ENCODE data around the gene PNPLA6. TPM values are rescaled to one million over a fixed set of nuclear protein-coding genes. Genes with fewer than 3 reads are reported as not detected.

Gene PNPLA6
- total and polyA plus RNA-seq, 9 of the 15 experiments (the other 6 are each of a cell fraction or from before 2014, with no cell fraction given) = 0.07 to 30.2 (median 8.3) TPM

GRCh38 chr19:7535047-7535997 lies at the start of gene PNPLA6 (continued):
- TF ChIP-seq REST (IDR thresholded peaks at IDR 0.05; ENCODE audit: borderline replicate concordance) (peak; percentile 41; the same call in 1 of the 2 replicates), REST (CRISPR knock-in tag; IDR thresholded peaks at IDR 0.05; ENCODE audit: low read depth) (peak; percentile 81; the same call in 1 of the 2 replicates), ZNF140 (CRISPR knock-in tag; IDR thresholded peaks at IDR 0.05) (no peak), MAX (CRISPR knock-in tag; IDR thresholded peaks at IDR 0.05) (peak; percentile 71), ZFP1 (CRISPR knock-in tag; IDR thresholded peaks at IDR 0.05) (no peak), E2F5 (CRISPR knock-in tag; IDR thresholded peaks at IDR 0.05) (no peak), FOXK2 (conservative IDR thresholded peaks at IDR 0.05 in 1 of 2, IDR thresholded peaks at IDR 0.05 in 1 of 2; ENCODE audit: low read depth in 2 of 2) (peak in 1 of 2 experiments; percentile 91; a peak in 2 of 4 replicates), C11orf30 (IDR thresholded peaks at IDR 0.05; ENCODE audit: low read depth) (no peak), SOX6 (IDR thresholded peaks at IDR 0.05) (peak; percentile 38; the same call in 1 of the 2 replicates), ATF7 (IDR thresholded peaks at IDR 0.05) (peak; percentile 96), ZC3H4 (CRISPR knock-in tag; IDR thresholded peaks at IDR 0.05; ENCODE audit: borderline replicate concordance) (no peak), GTF3C2 (IDR thresholded peaks at IDR 0.05; ENCODE audit: borderline replicate concordance, extremely low read depth, insufficient read length) (no peak), NCOA4 (IDR thresholded peaks at IDR 0.05; ENCODE audit: partially characterized antibody) (peak; percentile 96), RBM15 (IDR thresholded peaks at IDR 0.05; ENCODE audit: insufficient read depth, low read length) (no peak)
